ENCODE results near the gene INF2. TPM values are rescaled to one million over a fixed set of nuclear protein-coding genes. Genes with fewer than 3 reads are reported as not detected.
A peak's percentile ranks its signal among the peaks of the same experiment; 100 is the strongest.

The INF2 gene
- total RNA-seq, 4 donors from 2014 or later = 44.6 to 102 (median 64.7) TPM

DNA sequence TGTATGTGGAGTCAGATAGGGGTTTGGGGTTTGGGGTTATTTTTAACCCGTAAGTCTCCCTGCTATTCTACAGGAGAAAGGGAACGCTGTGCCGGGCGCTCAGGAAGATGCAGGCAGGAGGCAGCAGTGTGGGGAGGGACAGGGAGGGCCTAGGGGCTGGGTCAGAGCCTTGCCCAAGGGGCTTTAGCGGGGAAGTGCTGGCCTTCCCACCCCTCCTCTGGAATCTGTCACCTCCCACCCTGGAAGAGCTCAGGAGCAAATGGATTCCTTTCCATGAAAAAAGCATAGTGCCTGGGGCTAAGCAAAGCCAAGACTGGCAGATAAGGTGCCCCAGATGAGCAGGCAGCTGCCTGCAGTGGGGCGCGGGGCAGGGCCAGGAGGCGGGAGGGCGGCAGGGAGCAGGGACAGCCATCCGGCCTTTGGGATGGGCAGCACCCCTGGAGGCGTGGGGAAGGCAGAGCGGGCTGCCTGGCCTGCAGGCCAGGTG, 7.3 kb upstream of the INF2 start:
- ATAC-seq = no peak
- Histone ChIP-seq H3K4me1 (peaks cover 0 to 66% (median 55%) of the 10 kb centered on the region in 3 donors), H3K4me3 (peak overlapping the region in 1 of 2 donors; percentile 28), H3K9me3 (no peaks in the 10 kb centered on the region), H3K36me3 (no peaks in the 10 kb centered on the region), H3K27me3 (no peaks in the 10 kb centered on the region), H3K27ac (peak overlapping the region in 3 of 4 donors; percentile 72 to 93 (median 91))
- TF ChIP-seq, protein P1, sequence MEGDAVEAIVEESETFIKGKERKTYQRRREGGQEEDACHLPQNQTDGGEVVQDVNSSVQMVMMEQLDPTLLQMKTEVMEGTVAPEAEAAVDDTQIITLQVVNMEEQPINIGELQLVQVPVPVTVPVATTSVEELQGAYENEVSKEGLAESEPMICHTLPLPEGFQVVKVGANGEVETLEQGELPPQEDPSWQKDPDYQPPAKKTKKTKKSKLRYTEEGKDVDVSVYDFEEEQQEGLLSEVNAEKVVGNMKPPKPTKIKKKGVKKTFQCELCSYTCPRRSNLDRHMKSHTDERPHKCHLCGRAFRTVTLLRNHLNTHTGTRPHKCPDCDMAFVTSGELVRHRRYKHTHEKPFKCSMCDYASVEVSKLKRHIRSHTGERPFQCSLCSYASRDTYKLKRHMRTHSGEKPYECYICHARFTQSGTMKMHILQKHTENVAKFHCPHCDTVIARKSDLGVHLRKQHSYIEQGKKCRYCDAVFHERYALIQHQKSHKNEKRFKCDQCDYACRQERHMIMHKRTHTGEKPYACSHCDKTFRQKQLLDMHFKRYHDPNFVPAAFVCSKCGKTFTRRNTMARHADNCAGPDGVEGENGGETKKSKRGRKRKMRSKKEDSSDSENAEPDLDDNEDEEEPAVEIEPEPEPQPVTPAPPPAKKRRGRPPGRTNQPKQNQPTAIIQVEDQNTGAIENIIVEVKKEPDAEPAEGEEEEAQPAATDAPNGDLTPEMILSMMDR (IDR thresholded peaks at IDR 0.05) = no peak
- TF ChIP-seq EP300 (IDR thresholded peaks at IDR 0.05) (no peak), POLR2AphosphoS5 (IDR thresholded peaks at IDR 0.05) (no peak), POLR2A (IDR thresholded peaks at IDR 0.05) (no peak)
- 87% methylated on average over 6 of the region's 12 CpGs; no CpG with 5 or more reads in 1 of the 2 donors for WGBS, 2 donors (ENCODE audit: low coverage in 1 of 2)

DNA sequence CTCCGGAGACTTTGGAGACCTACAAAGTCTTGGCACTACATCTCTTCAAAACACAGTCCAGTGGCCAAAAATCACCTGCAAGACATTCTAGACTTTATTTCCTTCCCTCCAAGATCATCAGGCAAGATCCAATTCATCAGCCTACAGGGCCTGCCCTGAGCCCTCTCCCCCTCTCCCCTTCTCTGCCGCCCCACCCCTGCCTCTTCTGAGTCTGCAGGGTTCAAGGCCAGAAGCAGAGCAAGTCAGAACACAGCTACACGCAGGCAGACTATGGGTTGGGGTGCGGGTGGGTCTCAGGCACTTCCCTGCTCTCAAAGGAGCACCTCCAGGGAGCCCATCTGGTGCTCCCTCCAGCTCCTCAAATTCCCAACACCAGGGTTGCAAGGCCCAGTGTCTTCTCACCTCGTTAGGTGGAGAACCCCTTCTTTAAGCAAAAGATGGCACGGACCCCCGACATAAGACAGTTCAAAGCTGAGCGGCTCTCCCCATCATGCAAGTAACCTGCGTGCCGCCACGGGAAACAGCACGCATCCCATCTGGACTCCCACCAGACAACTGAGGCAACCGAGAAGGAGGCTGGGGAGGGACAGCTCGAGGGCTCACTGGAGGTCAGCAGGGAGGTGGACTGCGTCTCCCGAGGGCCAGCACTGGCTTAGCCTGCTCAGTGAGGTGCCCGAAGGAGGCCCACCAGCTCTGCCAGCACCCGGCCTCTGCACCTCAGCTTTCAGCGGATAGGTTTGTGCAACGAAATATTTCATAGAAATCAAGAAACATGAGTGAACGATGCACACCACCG, 5.6 kb upstream of the INF2 start:
- no peak for ATAC-seq
- H3K36me3 ChIP-seq = no peaks in the 10 kb centered on the region
- H3K4me1 ChIP-seq = peaks cover 5 to 66% (median 56%) of the 10 kb centered on the region in 3 donors
- no peaks in the 10 kb centered on the region for H3K27me3 ChIP-seq
- TF ChIP-seq EP300 (IDR thresholded peaks at IDR 0.05) = no peak
- no peak for TF ChIP-seq POLR2A (IDR thresholded peaks at IDR 0.05)
- TF ChIP-seq, protein P1 (IDR thresholded peaks at IDR 0.05) = no peak
- no peak for TF ChIP-seq POLR2AphosphoS5 (IDR thresholded peaks at IDR 0.05)
- no peak overlapping the region for H3K4me3 ChIP-seq
- no peaks in the 10 kb centered on the region for H3K9me3 ChIP-seq
- H3K27ac ChIP-seq = no peak overlapping the region
- 57 to 86% methylated on average over 2 to 8 of the region's 22 CpGs for WGBS, 2 donors (ENCODE audit: low coverage in 1 of 2)

DNA sequence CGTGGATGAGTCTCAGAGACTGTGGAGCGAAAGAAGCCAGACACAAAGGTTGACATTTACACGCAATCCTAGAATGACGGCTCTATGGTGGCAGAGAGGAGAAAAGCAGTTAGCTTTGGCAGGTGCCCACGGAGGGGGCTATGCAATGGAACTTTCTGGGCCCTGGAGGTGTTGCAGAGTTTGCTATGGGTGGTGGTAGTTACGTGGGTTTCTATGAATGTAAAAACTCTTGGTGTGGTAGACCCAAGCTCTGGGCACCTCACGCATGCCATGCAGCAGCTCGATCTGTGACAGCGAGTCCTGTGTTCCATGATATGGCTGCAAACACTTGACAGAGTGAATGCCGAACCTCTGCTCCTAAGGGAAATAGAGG, 5.0 kb upstream of the INF2 start:
- no peak for ATAC-seq
- 80 to 92% methylated on average over 1 to 6 of the region's 10 CpGs for WGBS, 2 donors (ENCODE audit: low coverage in 1 of 2)
- Histone ChIP-seq H3K27me3 (no peaks in the 10 kb centered on the region), H3K27ac (no peak overlapping the region), H3K4me3 (no peak overlapping the region), H3K36me3 (no peaks in the 10 kb centered on the region), H3K4me1 (peaks cover 6 to 66% (median 53%) of the 10 kb centered on the region in 3 donors), H3K9me3 (no peaks in the 10 kb centered on the region)
- TF ChIP-seq, protein P1 (IDR thresholded peaks at IDR 0.05) = no peak
- TF ChIP-seq POLR2A (IDR thresholded peaks at IDR 0.05) = no peak
- TF ChIP-seq POLR2AphosphoS5 (IDR thresholded peaks at IDR 0.05) = no peak
- TF ChIP-seq EP300 (IDR thresholded peaks at IDR 0.05) = no peak

DNA sequence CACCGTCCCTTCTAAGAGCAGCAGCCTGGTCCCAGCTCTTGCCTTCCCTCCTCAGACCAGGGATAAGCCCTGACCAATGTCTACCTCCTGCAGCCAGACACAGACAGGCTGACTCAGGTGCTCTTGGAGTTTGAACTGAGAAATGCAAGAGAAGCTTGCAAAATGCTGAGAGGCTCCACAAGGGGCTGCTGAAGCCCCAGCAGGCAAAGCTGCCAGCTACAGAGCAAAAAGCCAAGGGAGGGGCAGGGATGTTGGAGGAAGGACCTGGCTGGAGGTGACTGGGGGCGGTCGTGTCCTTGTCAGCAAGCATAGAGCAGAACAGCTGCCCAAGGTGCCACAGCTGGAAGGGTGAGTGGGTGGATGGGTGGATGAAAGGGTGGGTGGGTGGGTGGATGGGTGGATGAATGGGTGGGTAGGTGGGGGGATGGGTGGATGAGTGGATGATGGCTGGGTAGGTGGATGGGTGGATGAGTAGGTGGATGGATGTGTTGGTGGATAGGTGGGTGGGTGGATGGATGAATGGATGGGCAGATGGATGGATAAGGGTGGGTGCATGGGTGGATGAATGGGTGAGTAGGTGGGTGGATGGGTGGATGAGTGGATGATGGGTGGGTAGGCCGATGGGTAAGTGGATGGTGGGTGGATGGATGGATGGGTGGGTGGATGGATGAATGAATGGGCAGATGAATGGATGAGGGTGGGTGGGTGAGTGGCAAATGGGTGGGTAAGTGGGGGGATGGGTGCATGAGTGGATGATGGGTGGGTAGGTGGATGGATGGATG, 4.0 kb upstream of the INF2 start:
- ATAC-seq = no peak
- Histone ChIP-seq H3K4me1 (peaks cover 6 to 62% (median 45%) of the 10 kb centered on the region in 3 donors), H3K4me3 (no peak overlapping the region), H3K9me3 (no peaks in the 10 kb centered on the region), H3K36me3 (no peaks in the 10 kb centered on the region), H3K27ac (no peak overlapping the region), H3K27me3 (no peaks in the 10 kb centered on the region)
- 83 to 87% methylated on average over 2 of the region's 4 CpGs for WGBS, 2 donors (ENCODE audit: low coverage in 1 of 2)
- TF ChIP-seq, protein P1 (IDR thresholded peaks at IDR 0.05) = no peak
- no peak for TF ChIP-seq EP300 (IDR thresholded peaks at IDR 0.05)
- TF ChIP-seq POLR2A (IDR thresholded peaks at IDR 0.05) = no peak
- no peak for TF ChIP-seq POLR2AphosphoS5 (IDR thresholded peaks at IDR 0.05)

All from gastroesophageal sphincter (tissue), 4 donors.